Mammary epithelial cell (primary cell): ENCODE data around the gene XYLT1.

Experiments used
- EZH2 ChIP-seq: IDR thresholded peaks from 2 replicates; pipeline ENCODE4 v1.6.1; 2012; ENCODE audit warnings: low read length, inconsistent platforms, borderline replicate concordance
- TF ChIP-seq, protein P1 (sequence below), 2 donors: IDR thresholded peaks in 1 of 2; conservative IDR thresholded peaks in 1 of 2; 2 replicates each; pipeline ENCODE4 v1.5.1; 2011 to 2012; ENCODE audit warnings: inconsistent platforms in 2 of 2, low read length in 2 of 2, mild to moderate bottlenecking in 2 of 2, control low read depth in 1 of 2, low read depth in 1 of 2; ENCODE audit not compliant: insufficient read depth in 1 of 2; ENCODE audit errors: extremely low read depth in 1 of 2

DNA sequence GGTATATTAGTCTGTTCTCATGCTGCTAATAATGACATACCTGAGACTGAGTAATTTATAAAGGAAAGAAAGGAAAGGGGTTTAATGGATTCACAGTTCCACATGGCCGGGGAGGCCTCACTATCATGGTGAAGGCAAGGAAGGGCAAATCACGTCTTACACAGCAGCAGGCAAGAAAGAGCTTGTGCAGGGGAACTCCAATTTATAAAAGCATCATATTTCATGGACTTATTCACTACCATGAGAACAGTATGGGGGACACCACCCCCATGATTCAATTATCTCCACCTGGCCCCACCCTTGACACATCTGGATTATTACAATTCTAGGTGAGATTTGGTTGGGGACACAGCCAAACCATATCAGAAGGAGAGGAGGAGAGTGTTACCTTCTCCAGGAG is 17.7 kb upstream of the XYLT1 start:
- TF ChIP-seq, protein P1, sequence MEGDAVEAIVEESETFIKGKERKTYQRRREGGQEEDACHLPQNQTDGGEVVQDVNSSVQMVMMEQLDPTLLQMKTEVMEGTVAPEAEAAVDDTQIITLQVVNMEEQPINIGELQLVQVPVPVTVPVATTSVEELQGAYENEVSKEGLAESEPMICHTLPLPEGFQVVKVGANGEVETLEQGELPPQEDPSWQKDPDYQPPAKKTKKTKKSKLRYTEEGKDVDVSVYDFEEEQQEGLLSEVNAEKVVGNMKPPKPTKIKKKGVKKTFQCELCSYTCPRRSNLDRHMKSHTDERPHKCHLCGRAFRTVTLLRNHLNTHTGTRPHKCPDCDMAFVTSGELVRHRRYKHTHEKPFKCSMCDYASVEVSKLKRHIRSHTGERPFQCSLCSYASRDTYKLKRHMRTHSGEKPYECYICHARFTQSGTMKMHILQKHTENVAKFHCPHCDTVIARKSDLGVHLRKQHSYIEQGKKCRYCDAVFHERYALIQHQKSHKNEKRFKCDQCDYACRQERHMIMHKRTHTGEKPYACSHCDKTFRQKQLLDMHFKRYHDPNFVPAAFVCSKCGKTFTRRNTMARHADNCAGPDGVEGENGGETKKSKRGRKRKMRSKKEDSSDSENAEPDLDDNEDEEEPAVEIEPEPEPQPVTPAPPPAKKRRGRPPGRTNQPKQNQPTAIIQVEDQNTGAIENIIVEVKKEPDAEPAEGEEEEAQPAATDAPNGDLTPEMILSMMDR (conservative IDR thresholded peaks at IDR 0.05 in 1 of 2, IDR thresholded peaks at IDR 0.05 in 1 of 2; ENCODE audit: extremely low read depth in 1 of 2, insufficient read depth in 1 of 2, low read depth in 1 of 2, low read length in 2 of 2): no peak
- TF ChIP-seq EZH2: no peak
